ENCODE measurements around the gene USP34.
"Not testable (repeated sequence)": the region's sequence is repeated elsewhere in the genome, so short reads cannot be mapped to it uniquely, and the experiment has no call there.

Gene USP34

DNA sequence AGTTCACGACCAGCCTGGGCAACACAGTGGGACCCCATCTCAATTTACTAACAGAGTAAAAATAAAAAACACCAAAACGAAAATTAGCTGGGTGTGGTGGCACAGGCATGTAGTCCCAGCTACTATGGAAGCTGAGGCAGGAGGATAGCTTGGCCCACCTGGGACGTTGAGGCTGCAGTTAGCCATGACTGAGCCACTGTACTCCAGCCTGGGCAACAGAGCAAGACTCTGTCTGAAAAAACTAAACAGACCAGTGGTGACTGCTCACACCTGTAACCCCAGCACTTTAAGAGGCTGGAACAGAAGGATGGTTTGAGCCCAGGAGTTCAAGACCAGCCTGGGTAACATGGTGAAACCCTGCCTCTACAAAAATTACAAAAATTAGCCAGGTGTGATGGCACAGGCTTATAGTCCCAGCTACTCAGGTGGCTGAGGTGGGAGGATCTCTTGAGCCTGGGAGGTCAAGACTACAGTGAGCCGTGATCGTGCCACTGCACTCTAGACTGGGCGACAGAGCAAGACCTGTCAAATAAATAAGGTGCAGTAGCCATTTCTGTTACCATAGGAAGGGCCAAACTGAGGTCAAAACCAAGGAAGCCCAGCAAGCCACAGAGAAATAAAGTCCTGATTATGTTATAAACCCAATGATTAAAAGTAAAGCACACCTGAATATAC lies 14.0 kb downstream of the USP34 start:
- no peak for DNase-seq

DNA sequence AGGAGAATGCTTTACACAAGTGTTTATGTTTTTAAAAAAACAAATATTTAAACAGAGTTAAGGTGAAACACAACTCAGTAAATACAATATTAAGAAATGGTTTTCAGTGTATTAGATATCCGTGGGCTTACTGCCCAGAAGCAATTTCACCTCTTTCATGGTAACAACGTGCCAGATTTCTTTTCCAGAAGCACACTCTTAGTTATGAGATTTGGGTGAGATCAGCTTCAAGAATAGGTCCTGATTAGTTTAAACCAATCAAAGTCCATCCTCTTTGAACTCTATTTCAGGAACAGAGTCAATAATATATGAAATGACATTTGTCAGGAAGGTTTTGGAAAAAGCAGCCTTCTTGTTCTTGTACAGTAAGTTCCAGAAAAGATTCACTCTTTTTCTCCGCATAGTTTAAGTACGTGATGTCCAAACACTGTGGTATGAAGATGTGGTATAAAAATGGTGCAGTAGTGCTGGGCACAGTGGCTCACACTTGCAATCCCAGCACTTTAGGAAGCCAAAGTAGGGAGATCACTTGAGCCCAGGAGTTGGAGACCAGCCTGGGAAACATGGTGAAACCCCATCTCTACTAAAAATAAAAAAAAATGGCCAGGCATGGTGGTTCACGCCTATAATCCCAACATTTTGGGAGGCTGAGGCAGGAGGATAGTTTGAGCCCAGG lies 14.7 kb downstream of the USP34 start:
- no peak for DNase-seq

DNA sequence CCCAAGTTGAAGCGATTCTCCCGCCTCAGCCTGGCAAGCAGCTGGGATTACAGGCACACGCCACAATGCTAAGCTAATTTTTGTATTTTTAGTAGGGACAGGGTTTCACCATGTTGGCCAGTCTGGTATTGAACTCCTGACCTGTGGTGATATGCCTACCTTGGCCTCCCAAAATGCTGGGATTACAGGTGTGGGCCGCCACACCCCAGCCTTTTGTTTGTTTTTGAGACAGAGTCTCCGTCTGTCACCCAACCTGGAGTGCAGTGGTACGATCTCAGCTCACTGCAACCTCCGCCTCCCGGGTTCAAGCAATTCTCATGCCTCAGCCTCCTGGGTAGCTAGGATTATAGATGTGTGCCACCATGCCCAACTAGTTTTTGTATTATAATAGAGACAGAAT lies 15.9 kb downstream of the USP34 start:
- not testable (repeated sequence) for DNase-seq

DNA sequence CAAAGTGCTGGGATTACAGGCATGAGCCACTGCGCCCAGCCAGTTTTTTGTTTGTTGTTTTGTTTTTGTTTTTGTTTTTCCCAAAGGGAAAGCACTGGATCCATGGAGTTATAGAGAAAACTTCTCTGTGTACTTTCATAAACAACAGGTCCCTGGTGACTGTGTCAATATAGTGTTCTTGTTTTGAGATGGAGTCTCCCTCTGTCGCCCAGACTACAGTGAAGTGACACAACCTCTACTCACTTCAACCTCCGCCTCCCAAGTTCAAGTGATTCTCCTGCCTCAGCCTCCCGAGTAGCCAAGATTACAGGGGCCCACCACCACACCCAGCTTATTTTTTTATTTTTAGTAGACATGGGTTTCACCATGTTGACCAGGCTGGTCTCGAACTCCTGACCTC lies 16.5 kb downstream of the USP34 start:
- DNase-seq, result no peak

DNA sequence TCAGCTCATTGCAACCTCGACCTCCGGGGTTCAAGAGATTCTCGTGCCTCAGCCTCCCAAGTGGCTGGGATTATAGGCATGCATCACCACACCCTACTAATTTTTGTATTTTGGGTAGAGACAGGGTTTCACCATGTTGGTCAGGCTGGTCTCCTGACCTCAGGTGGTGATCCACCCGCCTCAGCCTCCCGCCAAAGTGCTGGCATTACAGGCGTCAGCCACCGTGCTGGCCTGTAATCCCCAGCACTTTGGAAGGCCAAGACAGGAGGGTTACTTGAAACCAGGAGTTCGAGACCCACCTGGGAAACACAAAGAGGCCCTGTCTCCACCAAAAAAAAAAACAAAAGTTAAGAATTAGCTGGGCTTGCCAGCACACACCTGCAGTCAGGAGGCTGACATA lies 18.5 kb downstream of the USP34 start:
- no peak for DNase-seq

DNA sequence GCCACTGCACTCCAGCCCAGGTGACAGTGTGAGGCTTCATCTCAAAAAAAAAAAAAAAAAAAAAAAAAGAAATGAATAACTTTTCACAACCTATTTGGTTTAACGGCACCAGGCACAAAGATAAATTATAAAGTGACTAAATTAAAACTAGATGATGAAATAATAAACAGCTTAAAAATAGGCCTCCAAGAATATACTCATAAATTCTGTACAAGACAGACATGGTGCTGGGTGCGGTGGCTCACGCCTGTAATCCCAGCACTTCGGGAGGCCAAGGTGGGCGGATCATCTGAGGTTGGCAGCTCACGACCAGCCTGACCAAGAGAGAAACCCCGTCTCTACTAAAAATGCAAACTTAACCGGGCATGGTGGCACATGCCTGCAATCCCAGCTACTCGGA lies 19.7 kb downstream of the USP34 start:
- DNase-seq, result no peak

DNA sequence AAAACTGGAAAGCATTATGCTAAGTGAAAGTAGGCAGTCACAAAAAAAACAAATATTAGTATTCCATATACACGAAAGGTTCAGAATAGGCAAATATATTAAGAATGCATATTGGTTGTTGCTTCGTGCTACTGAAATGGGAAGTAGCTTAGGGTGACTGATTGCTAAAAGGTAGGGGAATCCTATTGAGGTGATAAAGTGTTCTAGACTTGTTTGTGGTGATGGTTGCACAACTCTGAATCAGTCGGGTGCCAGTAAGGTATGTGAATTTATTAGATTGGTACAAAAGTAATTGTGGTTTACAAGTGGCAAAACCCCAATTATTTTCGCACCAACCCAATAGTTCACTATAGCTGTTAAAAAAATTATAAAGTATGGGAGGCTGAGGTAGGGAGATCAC lies 20.7 kb downstream of the USP34 start:
- no peak for DNase-seq

DNA sequence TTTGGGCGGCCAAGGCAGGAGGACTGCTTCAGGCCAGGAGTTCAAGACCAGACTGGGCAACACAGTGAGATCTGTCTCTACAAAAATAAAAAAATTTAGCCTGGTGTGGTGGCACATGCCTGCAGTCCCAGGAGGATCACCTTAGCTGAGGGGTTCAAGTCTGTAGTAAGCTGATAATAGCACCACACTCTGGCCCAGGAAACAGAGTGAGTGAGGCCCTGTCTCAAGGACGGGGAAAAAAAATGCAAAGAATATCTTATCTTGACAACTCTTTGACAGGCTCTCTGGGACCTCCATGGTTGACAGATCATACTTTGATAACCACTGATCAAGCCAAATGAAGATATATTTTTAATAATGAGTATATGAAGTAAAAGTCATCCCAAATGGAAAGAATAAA lies 22.7 kb downstream of the USP34 start:
- no peak for DNase-seq

DNA sequence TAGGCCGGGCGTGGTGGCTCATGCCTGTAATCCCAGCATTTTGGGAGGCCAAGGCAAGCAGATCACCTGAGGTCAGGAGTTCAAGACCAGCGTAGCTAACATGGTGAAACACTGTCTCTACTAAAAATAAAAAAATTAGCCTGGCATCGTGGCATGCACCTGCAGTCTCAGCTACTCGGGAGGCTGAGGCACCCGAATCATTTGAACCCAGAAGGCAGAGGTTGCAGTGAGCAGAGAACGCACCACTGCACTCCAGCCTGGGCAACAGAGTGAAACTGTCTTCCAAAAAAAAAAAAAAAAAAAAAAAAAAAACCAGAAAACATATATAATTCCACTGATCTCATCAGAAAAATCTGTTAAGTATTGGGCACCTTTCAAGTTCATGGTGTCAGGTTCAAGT lies 23.9 kb downstream of the USP34 start:
- DNase-seq, result not testable (repeated sequence)

DNA sequence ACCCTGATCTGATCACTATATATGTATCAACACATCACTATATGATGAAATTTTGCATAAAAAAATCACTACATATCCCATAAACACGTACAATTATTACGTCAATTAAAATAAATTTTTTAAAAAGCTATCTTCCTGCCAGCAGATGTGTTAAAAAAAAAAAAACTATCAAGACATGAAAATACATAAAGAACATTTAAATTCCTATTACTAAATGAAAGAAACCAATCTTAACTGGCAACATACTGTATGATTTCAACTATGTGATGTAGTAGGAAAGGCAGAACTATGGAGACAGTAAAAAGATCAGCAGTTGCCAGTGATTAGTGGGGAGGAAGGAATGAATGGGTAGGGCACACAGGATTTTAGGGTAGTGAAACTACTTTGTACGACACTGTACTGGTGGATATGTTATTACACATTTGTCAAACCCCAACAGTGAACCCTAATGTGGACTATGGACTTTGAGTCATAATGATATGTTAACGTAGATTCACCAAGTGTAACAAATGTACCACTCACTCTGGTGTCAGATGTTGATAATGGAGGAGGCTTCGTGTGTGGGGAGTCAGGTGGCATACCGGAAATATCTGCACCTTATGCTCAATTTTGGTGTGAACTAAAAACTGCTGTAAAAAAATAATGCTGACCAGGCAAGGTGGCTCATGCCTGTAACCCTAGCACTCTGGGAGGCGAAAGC lies 27.4 kb downstream of the USP34 start:
- DNase-seq, result no peak

DNA sequence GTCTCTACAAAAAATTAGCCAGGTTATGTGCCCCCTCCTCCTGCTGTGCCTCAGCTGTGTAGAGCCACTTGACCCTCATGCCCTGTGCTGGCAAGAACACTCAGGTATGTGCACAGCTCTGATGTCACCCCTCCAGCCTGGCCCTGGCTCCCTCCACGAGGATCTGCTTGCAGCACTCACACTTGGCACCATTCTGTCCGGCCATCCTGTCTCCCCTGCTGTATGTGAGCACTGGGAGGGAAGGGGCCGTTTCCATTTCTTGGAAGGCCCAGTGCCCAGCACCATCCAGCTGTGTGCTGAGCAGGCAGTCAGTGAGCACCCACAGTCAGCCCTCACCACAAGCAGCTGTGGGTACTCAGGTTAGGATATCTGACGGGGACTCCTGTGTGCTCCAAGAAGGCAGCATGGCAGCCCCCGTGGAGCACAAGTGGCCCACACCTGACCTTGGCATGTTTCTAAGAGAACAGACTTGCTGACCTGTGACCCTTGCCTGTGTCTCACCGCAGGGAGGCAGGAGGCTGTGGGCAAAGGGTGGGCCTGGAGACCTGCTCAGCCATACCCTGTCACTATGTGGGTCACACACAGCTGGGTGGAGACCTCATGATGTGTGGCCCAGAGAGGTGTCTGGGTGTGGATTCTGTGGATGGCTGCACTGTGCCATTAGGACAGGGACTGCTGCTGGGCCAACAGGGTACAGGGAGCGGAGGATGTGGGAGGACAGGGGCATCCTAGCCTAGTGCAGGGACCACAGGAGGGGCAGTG lies 31.5 kb downstream of the USP34 start:
- DNase-seq, result no peak

DNA sequence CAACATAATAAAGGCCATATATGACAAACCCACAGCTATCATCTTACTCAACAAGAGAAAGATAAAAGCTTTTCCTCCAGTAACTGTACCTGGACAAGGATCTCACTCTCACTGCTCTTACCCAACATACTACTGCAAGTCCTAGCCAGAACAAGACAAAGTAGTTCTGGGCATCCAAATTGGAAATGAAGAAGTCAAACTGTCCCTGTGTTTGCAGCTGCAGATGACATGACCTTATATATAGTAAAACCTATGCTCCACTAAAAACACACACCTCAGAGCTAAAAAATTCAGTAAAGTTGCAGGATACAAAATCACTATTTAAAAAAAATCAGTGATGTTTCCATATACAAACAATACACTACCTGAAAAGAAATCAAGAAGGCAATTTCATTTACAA lies 32.2 kb downstream of the USP34 start:
- DNase-seq, result no peak

DNA sequence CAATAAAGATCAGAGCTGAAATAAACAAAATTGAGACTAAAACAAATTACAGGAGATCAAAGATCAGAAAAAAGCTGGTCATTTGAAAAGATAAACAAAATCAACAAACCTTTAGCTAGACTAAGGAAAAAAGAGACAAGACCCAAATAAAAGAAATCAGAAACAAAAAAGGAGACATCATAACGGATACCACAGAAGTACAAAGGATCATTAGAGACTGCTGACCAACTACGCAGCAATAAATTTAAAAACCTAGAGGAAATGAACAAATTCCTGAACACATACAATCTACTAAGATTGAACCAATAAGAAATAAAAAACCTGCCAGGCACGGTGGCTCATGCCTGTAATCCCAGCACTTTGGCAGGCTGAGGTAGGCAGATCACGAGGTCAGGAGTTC lies 33.7 kb downstream of the USP34 start:
- DNase-seq, result no peak

DNA sequence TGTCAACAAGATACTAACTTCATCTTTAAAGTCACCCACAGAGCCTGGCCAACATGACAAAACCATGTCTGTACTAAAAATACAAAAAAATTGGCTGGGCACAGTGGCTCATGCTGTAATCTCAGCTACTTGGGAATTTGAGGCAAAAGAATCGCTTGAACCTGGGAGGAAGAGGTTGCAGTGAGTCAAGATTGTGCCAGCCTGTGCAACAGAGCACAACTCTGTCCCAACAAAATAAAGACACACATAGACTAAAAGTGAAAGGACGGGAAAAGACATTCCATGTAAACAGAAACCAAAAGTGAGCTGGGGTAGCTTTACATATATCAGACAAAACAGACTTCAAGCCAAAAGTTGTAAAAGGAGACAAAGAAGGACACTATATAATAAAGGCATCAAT lies 34.8 kb downstream of the USP34 start:
- no peak for DNase-seq

DNA sequence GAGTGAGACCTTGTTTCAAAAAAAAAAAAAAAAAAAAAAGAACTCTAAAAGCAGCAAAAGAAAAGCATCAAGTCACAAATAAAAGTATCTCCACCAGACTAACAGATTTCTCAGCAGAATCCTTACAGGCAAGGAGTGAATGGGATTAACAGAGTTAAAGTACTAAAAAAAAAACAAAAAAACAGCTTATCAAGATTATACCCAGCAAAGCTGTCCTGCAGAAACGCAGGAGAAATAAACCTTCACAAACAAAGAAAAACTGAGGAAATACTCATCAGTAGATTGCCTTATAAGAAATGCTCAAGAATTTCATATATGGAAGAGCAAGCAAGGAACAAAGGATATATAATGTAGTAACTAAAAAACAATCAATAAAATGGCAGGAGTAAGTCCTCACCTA lies 35.6 kb downstream of the USP34 start:
- DNase-seq, result no peak

DNA sequence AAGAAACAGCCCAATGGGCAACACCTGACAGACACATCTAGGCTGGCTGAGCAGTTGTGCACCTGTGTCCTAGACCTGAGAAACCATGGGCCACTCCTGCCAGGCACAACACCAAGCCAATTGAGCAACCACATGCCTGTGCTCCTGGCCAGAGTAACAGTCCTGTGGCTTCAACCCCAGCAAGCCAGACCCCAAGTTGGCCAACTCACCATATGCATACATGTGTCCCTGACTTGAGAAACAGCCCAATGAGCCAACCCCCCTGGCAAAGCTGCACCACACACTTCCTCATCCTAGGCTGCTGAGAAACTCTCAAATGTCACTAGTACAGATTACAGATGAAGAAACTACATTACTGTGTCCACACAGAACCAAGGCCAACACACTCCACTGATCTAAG lies 36.6 kb downstream of the USP34 start:
- DNase-seq, result no peak

DNA sequence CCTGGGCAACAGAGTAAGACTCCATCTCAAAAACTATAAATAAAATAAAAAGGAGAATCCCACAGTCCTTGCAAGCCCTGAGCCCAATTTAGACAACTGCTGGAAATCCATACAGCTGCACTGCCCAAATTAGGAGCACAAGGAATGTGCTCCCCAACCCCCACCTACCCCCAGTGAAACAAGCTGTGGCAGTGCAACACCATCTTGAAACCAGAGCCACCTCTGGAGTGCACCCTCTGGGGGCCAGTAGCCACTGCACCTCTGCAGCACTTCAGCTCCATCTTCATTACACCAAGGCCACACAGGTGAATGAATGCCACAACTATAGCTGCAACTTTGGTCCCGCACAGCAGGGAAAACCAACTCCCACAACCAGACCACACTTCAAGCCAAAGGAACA lies 37.3 kb downstream of the USP34 start:
- DNase-seq, result no peak

DNA sequence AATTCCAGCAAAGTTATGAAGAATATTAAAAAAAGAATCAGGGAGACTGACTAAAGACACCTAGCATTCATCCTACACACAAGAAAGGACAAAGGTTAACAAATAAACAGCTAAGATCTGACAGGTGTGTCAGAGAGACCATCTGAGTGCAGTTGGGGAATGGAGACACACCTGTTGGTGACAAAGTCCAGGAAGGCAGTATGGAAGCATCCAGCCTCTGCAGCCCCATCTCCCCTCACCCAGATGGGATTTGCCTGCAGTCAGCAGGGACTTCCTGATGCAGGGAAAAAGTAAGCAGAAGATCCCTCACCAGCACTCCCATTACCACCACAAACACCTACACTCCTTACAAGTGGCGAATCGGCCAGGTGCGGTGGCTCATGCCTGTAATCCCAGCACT lies 37.9 kb downstream of the USP34 start:
- no peak for DNase-seq

DNA sequence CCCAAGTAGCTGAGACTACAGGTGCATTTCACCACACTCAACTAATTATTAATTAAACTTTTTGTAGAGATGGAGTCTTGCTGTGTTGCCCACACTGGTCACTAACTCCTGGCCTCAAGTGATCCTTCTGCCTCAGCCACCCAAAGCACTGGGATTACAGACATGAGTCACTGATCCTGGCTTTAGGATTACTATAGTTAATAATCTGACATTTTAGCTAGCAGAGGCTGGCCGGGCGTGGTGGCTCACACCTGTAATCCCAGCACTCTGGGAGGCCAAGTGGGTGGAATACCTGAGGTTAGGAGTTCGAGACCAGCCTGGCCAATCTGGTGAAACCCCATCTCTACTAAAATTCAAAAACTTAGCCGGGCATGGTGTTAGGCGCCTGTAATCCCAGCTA lies 39.5 kb downstream of the USP34 start:
- DNase-seq, result no peak

DNA sequence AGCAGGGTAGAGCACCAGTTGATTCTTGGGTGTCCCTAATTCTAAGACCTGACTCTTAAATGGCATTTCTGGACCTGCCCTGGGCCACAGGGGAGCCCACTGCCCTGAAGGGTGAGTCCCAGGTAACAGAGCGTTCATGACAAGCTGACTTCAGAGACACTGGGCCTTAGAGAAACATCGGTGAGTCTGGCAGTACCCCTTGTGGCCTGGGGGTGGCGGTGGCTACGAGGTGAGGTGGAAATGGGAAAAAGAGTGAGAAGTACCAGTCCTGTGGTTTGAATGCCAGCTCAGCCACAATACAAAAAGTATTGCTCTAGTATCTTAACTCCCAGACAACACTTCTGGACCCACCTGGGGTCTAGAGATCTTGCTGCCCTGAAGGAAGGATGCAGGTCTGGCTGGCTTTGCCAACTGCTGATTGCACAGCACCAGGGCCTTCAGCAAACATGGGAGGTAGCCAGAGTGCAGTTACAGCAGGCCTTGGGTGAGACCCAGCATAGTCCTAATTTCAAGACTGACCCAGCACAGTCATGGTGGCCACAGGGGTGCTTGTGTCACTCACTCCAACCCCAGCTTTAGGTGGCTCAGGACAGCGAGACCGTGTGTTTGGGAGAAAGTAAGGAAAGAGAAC lies 44.5 kb downstream of the USP34 start:
- DNase-seq, result peak; percentile 19

DNA sequence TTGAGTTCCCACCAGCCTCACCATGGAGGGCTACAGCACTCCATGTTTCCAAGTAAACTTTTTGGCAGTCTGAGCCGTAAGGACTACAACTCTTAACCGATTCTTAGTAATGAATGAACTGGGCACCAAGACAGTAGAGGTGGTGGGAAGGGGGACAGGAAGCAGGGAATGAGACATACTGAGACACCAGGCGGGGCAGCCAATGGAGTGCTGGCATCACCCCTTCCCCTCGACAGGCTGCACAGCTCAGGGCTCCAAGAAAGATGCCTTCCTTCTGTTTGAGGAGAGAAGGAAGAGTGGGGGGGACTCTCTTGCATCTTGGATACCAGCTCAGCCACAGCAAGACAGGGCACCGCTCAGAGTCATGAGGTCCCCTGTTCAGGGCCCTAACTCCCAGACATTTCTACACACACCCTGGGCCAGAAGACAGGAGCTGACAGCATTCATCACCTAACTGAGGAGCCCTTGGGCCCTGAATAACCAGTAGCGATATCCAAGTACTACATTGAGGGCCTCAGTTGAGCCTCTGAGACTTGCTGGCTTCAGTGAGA lies 45.2 kb downstream of the USP34 start:
- no peak for DNase-seq

DNA sequence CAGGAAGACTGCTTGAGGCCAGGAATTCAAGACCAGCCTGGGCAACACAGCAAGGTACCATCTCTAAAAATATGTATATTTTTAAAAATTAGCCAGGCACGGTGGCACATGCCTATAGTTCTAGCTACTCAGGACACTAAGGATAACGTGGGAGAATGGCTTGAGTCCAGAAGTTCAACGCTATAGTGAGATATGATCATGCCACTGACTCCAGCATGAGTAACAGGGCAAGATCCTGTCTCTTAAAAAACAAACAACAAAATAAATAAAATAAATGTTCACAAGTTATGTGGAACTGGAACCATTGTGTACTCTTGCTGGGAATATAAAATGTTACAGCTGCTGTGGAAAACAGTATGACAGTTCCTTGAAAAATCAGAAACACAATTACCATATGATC lies 47.2 kb downstream of the USP34 start:
- no peak for DNase-seq

DNA sequence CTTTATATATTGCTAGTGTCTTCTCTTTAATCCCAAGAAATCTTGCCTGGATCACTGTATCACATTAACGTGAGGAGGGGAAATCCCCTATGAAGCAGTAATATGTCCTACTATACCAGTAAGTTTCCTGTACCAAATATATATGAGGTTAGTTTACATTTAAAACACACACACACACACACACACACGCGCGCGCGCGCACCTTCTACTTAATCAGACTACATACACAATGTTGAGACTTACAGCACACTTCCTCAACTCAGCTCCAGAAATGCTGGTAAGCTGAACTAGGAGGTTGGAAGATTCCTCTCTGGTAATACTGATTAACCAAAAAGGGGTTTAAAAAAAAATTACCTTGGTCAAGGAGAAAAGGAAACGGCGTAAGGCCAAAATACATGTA lies 49.3 kb downstream of the USP34 start:
- no peak for DNase-seq
